HFF-Myc (cell line): ENCODE data around the gene TRIP13.
"Not testable (repeated sequence)": the region's sequence is repeated elsewhere in the genome, so short reads cannot be mapped to it uniquely, and the experiment has no call there.

Experiments used
- DNase-seq: peaks from one replicate; pipeline ENCODE4 v3.0.0-alpha.2; 2011; ENCODE audit warnings: low read depth; ENCODE audit errors: extremely low read depth
- H3K4me3 ChIP-seq: replicated peaks from 2 replicates; pipeline ENCODE4 v1.5.1; 2011; ENCODE audit warnings: low read depth, mild to moderate bottlenecking, control low read depth, low read length
- TF ChIP-seq, protein P1 (sequence below): IDR thresholded peaks from 2 replicates; pipeline ENCODE4 v1.5.1; 2012; ENCODE audit warnings: mild to moderate bottlenecking, low read depth, low read length, control low read depth; ENCODE audit errors: missing control alignments

Gene TRIP13

DNA sequence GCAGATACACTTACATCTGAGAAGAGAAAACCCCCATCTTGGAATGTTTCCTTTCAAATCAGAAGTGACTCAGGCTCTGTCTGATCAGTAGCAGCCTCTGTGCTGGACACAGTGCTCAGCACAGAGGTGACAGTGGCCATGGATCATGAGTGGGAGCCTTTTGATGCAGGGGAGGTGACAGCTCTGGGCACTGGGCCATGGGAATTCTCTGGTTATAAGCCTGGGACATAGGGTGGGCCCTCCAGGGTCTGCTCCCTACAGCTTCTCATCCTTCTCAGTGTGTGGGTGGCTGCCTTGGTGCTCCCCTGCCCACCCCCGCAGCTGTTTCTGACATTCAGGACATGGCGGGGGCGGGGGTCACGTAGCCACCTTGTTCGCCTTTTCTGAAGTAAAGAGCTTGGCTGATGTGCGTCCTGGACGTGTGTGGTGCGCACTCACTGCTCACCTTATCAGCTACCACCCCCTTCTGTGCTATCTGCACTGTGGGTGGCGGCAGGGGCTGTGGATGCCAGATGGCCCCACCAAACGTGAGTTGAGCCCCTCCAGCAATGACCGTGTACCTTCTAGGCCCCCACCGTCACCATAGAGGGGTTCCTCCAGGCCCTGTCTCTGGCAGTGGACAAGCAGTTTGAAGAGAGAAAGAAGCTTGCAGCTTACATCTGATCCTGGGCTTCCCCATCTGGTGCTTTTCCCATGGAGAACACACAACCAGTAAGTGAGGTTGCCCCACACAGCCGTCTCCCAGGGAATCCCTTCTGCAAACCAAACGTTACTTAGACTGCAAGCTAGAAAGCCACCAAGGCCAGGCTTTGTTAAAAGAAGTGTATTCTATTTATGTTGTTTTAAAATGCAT is 24.0 kb downstream of the TRIP13 start:
- DNase-seq, result no peak
- H3K4me3 ChIP-seq, result no peak overlapping the region
- TF ChIP-seq, protein P1, sequence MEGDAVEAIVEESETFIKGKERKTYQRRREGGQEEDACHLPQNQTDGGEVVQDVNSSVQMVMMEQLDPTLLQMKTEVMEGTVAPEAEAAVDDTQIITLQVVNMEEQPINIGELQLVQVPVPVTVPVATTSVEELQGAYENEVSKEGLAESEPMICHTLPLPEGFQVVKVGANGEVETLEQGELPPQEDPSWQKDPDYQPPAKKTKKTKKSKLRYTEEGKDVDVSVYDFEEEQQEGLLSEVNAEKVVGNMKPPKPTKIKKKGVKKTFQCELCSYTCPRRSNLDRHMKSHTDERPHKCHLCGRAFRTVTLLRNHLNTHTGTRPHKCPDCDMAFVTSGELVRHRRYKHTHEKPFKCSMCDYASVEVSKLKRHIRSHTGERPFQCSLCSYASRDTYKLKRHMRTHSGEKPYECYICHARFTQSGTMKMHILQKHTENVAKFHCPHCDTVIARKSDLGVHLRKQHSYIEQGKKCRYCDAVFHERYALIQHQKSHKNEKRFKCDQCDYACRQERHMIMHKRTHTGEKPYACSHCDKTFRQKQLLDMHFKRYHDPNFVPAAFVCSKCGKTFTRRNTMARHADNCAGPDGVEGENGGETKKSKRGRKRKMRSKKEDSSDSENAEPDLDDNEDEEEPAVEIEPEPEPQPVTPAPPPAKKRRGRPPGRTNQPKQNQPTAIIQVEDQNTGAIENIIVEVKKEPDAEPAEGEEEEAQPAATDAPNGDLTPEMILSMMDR, result no peak

DNA sequence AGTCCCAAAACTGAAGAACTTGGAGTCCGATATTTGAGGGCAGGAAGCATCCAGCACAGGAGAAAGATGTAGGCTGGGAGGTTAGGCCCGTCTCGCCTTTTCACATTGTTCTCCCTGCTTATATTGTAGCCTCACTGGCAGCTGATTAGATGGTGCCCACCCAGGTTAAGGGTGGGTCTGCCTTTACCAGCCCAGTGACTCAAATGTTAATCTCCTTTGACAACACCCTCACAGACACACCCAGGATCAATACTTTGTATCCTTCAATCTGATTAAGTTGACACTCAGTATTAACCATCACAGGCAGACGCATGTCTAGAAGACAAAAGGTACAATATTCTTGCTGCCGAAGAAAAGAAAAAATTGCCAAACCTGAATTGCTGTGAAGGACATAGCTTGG is 26.0 kb downstream of the TRIP13 start:
- not testable (repeated sequence) for DNase-seq, H3K4me3 ChIP-seq

DNA sequence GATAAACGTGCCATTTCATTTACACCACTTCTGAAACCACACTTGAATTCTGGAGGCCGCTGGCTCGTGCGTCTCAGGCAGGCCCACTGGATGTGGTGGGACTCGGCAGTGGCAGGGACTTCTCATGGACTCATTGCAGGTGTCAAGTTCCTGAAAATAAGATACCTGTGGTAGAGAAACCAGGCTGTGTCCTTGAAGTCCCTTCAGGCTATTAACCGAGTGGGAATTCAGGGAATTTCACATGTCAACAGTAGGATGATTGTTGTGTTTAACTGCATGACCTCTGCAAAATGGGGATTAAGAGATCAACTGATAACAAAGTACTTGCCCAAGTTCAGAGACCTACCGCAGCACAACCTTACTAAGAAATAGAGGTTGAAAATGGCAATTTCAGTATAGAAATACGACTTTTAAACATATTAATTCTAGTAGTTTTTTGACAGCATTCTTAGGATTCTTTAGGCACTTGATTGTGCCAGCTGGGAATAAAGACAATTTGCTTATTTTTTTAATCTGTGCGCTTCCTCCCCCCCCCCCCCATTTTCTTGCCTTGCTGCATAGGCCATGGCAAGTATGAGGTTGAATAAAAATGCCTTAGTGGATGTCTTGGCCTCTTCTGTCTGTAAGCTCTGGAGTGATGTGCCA is 26.8 kb downstream of the TRIP13 start:
- no peak for DNase-seq
- TF ChIP-seq, protein P1, result no peak

DNA sequence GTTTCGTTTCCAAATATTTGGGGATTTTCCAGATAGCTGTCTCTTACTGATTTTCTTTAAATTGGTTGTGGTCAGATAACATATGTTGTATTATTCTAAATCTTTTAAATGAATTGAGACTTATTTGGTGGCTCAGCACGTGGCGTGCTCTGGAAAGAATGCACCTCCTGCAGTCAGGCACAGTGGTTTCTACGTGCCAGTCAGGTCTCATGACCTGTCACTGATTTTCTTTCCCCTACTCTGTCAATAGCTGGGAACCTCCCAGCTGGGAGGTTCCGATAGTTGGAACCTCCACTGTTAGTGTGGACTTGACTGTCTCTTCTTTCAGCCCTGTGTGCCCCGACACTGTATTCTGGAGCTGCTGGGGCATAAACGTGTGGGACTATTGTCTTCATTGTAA is 27.6 kb downstream of the TRIP13 start:
- TF ChIP-seq, protein P1, result no peak
- no peak overlapping the region for H3K4me3 ChIP-seq
- no peak for DNase-seq

More for the DNA sequence above, 26.8 kb downstream of the TRIP13 start:
- no peak overlapping the region for H3K4me3 ChIP-seq

DNA sequence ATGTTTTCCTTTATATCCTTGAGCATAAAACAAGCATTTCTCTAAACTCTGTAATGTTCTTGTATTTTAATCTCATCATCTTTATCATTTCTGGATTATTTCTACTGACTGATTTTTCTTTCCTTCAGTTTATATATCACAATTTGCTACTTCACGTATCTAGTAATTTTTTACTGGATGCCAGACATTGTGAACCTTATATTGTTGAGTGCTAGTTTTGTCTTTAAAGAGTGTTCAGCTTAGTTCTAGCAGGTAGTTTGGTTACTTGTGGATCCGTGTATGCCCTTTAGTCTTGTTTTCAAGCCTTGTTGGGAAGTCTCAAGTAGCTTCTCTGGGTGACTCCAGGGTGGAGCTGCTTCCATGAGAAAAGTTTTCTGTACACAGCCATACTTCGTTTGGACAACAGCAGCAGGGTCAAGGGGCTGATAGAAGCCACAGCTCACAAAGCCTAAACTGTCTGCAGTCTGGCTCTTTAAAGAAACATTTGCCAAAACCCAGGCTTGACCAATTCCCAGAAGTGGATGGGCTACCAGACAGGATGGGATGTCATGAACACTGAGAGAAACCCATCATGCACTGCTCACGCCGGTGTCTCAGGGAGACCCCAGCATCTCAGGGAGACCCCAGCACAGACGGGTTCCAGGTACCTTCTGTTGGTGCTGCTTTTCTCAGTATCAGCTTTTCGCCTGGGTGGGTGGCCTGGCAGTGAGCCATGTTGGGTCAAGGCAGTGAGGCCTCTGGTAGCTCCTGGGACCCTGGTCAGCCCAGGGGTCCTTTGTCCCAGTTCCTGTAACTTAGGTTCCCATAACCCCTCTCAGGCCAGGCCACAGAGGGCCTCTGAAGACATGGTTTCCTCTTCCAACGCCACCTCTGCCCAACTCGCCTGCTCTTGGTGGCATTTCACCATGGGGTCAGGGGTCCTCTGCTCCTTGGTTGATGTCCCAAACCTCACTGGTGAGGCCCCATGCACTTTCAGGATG is 29.1 kb downstream of the TRIP13 start:
- no peak for DNase-seq
- H3K4me3 ChIP-seq, result no peak overlapping the region
- TF ChIP-seq, protein P1, result no peak

DNA sequence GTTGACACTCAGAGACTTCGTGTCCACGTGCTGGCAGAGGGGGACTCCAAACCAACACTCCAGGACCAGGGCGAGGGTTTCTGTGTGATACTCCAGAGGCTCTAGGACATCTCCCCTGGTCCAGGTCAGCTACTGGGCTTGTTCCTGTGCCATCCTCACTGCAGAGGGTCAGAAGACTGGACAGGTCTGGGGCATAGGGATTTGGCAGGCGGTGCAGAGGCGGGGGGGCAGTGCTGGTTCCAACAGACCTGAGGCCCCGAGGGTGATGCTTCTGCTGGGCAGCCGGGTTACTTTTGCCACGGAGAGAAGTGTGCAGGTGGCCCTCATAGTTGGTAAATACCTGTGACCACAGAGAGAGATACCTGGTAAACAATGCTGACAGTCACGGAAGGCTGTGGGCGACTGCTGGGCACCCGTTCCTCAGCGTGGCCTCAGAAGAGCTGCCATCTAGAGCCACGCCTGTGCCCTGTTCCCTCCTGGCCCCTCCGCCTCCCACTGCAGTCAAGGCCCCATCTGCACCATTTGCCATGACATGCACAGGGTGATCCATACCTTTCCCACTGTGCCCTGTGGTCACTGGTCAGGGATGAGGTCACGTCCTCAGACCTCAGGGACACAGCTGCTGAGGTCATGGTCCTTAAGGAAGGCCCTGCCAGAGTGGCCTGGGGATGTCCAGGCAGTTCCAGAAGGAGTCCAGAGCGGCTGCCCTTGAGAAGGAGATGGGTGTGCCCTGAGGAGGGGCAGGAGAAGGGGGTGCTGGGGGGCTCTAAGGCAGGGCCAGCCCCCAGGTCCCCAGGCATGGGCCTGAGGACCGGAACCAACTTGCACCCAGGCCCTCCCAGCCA is 30.0 kb downstream of the TRIP13 start:
- DNase-seq, result no peak
- H3K4me3 ChIP-seq, result no peak overlapping the region
- TF ChIP-seq, protein P1, result no peak
